ENCODE data around the gene PACSIN2. TPM values are rescaled to one million over a fixed set of nuclear protein-coding genes. Genes with fewer than 3 reads are reported as not detected.

The PACSIN2 gene
- total and polyA plus RNA-seq, 2 experiments from 2014 or later: 23.5 to 57.3 TPM

GRCh38 chr22:42986115-42986514 is 28.8 kb downstream of the PACSIN2 start:
- no peaks in the 10 kb centered on the region for H3K36me3 ChIP-seq (ENCODE audit: insufficient read depth)
- Mint-ChIP-seq H3K36me3 (ENCODE audit: low read depth) (peaks cover 17% of the 10 kb centered on the region), H3K4me3 (no peak overlapping the region; the same call in 2 of the 3 replicates), H3K4me1 (peaks cover 38% of the 10 kb centered on the region), H3K27me3 (ENCODE audit: insufficient read depth, low read depth, poor library complexity) (no peaks in the 10 kb centered on the region), H3K9me3 (peaks cover 15% of the 10 kb centered on the region; the same call in 2 of the 3 replicates), H3K27ac (peak overlapping the region; percentile 37; the same call in 1 of the 2 replicates)
- H3K79me2 ChIP-seq (replicated peaks; ENCODE audit: insufficient read depth): peaks cover 86% of the 10 kb centered on the region
- no peak for TF ChIP-seq POLR2AphosphoS5 (IDR thresholded peaks at IDR 0.05; ENCODE audit: low read depth)
- no peak for TF ChIP-seq ZNF462 (CRISPR knock-in tag; IDR thresholded peaks at IDR 0.05)
- no peak for TF ChIP-seq CTCF (conservative IDR thresholded peaks at IDR 0.05; ENCODE audit: low read depth in 2 of 2)
- TF ChIP-seq ZNF114 (CRISPR knock-in tag; IDR thresholded peaks at IDR 0.05): no peak
- no peak for TF ChIP-seq STAT1 (IDR thresholded peaks at IDR 0.05; ENCODE audit: unreplicated experiment)
- no peak for TF ChIP-seq EZH2phosphoT487 (IDR thresholded peaks at IDR 0.05; ENCODE audit: unreplicated experiment)
- TF ChIP-seq JUNB (IDR thresholded peaks at IDR 0.05; ENCODE audit: unreplicated experiment): no peak
- TF ChIP-seq ZNF331 (CRISPR knock-in tag; IDR thresholded peaks at IDR 0.05; ENCODE audit: low read depth): no peak
- TF ChIP-seq REST (IDR thresholded peaks at IDR 0.05; ENCODE audit: unreplicated experiment): no peak
- no peak for TF ChIP-seq ETS1 (IDR thresholded peaks at IDR 0.05)
- TF ChIP-seq CREB1 (CRISPR knock-in tag; IDR thresholded peaks at IDR 0.05; ENCODE audit: low read depth): no peak
- no peak for DNase-seq (ENCODE audit: low spot score)
- peaks cover 11% of the 10 kb centered on the region; the same call in 1 of the 2 replicates for H3F3A ChIP-seq (replicated peaks; ENCODE audit: low read depth)
- no peak overlapping the region for H3K4me3 ChIP-seq
- peak overlapping the region; percentile 71 for H3K27ac ChIP-seq (ENCODE audit: low read depth)
- no peak for ATAC-seq
- H3K9me2 ChIP-seq (ENCODE audit: insufficient read depth): no peaks in the 10 kb centered on the region
- no peaks in the 10 kb centered on the region for H3K27me3 ChIP-seq (ENCODE audit: insufficient read depth)
- H3K4me1 ChIP-seq (ENCODE audit: insufficient read depth): peaks cover 36% of the 10 kb centered on the region
- H4K20me1 ChIP-seq (replicated peaks; ENCODE audit: insufficient read depth): peaks cover 29% of the 10 kb centered on the region
- H3K4me2 ChIP-seq: peak overlapping the region; percentile 29; the same call in 1 of the 2 replicates
- no peak overlapping the region for H2AFZ ChIP-seq

All from GM23338 (cell line).